Measurements from ENCODE around the gene PCNX1.
"Not testable (repeated sequence)": the region's sequence is repeated elsewhere in the genome, so short reads cannot be mapped to it uniquely, and the experiment has no call there.

PCNX1 gene

DNA sequence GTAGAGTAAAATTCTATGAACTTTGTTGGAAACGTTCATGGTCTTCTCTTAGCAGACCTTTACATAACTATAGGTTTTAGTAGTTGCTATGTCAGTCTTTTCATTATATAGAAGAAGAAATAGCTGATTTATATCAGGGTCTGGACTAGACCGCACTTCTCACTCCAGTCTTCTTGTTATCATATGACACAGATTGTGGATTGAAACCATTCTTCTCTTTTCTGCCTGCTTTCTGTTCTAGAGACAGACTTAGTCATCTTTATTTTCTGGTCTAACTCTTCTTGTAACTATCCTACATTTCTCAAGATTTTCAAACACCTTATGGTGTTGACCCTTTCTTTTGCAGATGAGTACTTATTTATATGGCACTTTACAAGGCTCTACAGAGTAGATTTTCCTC is 55.7 kb downstream of the PCNX1 start:
- no peak for DNase-seq (ENCODE audit: low spot score)

DNA sequence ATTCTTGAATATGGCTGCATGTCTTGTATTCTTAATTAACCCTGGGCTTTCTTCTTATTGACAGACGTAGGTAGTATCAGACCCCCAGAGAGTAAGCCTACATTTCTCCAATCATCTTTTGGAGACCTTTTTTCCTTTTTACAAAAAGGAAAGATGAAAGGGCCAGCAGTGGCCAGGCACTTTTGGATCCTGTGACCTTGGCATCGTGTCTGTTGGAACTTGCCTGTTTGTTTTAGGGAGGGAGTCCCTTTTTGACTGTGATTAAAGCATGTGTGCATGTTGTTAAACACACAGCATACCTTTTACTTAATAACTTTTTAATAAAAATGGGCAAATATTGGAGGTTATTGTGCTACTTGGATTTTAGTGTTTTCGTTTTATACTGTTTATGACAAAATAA is 57.2 kb downstream of the PCNX1 start:
- DNase-seq (ENCODE audit: low spot score), result no peak

DNA sequence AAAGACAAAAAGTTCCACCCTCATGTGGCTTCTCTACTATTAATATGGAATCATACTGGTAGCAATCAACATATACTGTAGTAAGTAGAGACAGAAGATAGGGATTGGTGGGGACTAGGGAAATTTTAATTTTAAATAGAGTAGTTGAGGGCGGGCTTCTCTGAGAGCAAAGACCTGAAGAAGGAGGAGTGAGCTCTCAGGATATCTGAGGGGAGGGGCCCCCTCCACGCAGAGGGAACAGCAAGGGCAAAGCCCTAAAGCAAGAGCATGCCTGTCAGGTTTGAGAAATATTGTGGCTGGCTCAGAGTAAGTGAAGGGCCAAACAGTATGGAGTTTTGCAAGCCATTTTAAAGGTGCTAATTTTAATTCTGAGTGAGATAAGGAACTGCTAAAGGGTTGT is 64.3 kb downstream of the PCNX1 start:
- DNase-seq (ENCODE audit: low spot score), result no peak

DNA sequence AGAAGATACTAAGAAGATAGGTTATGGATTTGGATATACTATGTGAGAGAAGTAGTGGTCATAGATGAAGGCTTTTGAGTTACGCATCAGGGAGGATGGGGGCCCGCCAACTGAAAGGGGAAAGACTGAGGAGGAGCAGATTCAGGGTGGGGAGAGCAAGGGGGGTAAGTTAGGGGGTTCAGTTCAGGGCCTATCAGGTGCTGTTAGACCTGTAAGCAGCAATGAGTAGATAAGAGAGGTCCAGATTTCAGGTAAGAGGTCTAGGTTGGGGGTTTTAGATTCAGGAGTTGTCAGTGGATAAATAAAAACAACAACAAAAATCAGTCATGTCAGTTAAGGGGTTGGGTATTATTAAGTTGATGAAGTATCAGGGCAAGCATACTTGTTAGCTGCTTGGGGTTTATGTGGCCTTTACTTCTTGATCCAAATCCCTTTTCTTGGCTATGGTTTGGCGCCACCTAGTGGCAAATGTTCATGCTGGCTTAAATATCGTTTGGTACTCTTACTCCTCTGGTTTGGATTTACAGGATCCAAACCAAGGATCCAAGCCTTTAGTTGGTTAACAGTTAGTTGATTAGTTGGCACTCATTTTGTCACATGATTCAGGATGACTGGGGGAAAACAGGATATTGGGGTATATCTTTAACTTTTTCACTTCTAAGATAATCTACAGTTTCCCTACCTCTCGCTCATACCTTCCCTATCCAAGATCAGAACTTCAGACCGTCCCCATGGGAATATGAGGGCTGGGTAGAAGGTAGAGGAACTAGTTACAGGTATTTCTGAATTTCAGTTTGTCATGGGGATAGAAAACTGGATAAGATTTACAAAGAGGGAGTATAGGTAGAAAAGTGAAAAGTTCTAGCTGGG is 65.1 kb downstream of the PCNX1 start:
- DNase-seq (ENCODE audit: low spot score), result peak; percentile 78

DNA sequence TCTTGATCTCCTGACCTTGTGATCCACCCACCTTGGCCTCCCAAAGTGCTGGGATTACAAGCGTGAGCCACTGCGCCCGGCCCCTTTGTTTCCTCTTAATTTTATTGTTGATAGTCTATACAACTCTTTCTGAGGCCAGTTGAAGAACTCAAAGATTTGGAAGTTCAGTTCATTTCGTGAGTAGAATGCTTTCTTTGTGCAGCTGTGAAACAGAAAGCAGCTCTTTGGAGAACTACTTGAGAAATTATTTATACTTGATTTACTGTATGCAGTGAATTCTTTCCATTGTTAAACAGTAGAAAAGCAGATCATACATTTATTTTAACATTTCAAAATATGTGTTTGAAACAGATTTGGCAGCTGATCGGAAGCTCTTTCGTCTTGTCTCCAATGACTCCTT is 69.3 kb downstream of the PCNX1 start:
- no peak for DNase-seq (ENCODE audit: low spot score)

DNA sequence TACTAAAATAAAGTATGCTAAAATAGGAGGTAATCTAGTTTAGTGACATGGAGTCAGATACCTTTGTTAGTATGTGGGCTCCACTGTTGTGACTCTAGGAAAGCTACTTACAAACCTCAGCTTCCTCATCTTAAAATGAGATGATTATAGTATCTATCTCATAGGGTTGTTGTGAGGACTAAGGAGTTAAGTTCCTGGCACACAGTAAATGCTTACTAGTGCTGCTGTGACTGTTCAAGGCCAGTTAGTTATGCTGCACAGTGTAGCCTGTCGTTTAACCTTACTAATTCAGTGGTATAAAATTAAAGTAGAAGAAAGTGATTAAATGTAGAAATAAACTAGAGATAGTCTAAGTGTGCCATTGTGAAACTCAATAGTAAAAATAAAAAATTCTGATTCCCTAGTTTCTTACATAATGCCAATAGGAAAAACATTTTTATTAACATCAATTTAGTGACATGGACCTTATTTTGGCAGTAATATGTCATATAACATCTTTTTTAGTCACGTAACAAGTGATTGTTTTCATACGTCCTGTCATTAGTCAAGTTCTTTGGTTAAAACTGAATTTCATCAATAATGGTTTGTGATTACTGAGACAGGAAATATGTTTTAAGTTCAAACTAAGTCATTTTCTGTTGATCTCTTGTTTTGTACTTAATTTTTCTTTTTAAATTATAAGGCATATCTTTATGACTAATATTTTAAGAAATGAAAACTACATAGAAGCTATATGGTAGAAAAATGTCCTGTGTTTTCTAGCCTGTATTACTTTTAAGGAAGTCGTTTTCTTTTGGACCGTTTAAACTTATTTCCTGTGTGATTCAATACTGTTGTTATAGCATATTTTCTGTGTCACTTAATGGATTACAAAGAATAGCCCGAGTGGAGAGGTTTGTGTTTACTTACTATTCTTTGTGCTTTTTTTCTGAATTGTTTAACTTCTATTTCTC is 74.0 kb downstream of the PCNX1 start:
- peak; percentile 54 for DNase-seq (ENCODE audit: low spot score)

DNA sequence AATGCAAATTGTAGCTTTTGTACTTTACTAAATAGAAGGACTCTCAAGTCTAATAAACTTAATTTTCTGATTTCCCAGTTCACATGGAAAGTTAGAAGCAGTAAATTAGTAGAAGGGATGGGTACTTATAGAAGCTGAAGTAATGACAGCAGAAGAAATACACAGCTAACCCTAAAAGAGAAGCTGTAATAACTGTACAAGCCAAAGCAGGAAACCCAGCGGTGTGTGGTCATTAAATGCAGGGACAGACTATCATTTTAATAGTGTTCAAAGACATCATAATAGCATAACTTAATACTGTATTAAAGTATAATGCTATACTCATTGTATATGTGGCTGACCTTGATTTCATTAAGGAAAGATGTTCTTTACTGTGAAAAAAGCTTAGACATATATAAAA is 74.9 kb downstream of the PCNX1 start:
- DNase-seq (ENCODE audit: low spot score), result peak; percentile 5

DNA sequence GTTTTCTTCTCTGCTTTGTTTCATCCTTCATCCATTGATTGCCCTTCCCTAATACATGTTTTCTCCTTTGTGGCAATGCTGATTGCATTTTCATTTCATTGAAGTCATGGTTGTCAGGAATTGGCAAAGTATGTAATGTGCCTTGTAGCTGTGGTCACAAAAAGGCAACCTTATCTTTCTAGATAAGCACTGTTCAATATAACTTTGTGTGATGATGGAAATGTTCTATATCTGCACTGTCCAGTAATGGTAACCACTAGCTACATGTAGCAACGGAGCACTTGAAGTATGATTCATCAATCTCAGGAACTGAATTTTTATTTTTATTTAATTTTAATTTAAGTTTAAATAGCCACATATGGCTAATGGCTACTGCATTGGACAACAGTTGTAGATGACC is 79.8 kb downstream of the PCNX1 start:
- DNase-seq (ENCODE audit: low spot score), result no peak

DNA sequence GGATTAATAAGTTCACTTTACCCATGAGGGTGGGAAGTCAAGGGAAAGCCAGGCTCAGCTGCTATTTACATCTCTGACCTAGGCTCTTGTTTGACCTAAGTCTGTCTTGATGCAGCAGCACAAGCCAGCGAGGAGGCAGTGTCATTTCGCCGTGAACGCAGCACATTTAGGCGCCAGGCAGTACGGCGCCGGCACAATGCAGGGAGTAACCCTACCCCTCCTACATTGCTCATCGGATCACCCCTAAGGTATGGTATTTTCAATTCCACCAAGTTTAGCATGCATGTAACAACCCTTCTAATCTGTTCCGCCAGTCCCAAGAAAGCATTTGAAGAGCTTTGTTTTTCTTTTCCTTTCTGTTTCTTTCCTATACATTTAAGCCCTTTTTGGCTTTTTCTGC is 81.2 kb downstream of the PCNX1 start:
- no peak for DNase-seq (ENCODE audit: low spot score)

DNA sequence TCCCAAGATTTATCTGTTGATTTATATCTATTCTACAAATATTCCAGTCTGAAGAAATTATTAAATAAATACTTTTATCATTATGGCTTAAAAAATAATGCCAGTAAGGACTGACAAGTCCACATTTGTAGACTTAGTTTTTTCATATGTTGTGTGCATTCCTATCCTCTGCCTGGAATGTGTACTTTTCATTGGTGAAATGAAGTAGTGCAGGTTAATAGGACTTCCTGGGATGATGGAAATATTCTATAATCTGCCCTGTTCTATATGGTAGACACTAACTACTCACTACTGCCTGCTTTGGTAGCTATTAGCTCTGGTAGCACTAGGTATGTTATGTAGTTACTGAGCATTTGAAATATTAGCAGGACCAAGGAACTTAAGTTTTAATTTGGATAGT is 86.7 kb downstream of the PCNX1 start:
- no peak for DNase-seq (ENCODE audit: low spot score)

DNA sequence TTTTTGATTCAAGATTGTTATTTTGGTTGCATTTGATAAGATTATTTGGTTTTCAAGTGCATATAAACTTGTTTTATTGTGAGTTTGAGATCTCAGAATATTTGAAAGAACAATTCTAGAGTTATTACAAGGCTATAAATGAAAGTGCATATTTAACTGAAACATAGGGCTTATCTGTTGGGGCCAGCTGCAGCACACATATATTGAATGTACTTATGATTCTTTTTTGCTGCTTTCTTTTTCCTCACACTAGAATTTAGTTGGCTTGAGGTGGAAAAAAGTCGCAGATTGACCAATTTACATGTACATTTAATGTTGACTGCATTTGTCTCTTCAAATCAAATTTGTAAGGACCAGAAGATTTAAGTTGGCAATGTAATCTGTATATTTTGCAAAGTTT is 88.0 kb downstream of the PCNX1 start:
- DNase-seq (ENCODE audit: low spot score), result no peak

DNA sequence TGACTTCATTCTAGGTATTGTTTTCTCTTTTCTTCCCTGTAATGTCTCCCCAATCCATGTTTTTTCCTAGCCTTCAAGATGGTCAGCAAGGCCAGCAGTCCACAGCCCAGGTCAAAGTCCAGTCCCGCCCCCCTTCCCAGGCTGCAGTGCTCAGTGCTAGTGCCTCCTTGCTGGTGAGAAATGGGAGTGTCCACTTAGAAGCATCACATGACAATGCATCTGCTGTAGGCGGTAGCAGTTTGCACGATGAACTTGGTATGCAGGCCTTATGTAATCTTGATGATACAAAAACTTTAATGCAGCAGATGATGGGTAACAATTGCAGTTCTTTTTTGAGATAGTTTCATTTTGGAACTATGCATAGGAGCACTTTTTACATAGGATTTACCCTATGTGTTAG is 88.4 kb downstream of the PCNX1 start:
- DNase-seq (ENCODE audit: low spot score), result no peak

DNA sequence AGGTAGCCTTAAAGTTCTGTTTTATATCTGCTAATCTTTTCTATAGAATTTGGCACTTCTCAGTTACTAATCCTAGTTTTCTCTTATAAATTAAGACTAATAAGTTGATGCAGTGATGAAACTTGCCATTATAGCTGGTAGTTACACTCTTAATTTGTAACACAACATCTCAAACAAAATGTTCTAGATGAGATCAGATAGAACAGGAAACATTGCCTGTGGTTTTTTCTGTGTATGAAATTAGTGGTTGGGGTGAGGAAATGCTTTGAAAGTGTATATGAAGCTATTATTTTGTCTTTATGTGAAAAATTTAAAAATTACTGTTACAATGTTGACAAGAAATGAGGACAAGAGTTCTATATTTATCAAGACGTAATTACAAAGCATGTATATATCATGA is 91.9 kb downstream of the PCNX1 start:
- DNase-seq (ENCODE audit: low spot score), result no peak

DNA sequence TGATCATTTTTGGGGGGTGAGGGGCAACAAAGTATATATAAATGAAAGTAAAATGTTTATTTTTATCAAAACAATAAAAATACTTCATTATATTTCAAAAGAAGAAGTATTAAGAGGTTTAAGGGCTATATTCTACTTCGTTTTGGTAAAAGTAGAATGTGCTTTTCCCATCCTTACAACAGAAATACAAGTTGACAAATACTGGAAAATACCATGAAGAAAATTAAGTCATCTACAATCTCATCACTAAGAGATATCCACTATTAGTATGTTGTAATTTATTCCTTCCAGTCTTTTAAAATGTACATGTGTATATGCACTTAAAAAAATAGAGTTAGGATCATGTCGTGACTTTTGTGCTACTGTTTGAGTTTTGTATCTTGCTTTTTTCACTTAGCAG is 92.8 kb downstream of the PCNX1 start:
- no peak for DNase-seq (ENCODE audit: low spot score)

DNA sequence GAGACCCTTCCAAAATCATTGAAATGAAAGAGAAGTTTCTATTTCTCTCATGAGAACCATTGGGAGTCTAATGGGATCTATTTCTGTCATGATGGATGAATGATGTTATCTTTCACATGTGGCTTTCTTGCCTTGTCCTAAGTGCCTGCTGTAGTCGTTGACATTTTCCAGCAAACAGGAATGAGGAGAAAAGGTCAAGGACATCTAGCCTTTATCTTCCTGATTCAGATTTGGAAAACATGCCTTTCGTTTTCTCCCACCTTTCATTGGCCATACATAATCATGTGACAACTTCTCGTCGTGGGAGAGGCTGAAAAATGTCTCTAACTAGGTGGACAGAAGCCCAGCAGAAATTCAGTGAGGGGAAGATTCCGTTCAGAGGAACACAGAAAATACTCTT is 94.5 kb downstream of the PCNX1 start:
- no peak for DNase-seq (ENCODE audit: low spot score)

DNA sequence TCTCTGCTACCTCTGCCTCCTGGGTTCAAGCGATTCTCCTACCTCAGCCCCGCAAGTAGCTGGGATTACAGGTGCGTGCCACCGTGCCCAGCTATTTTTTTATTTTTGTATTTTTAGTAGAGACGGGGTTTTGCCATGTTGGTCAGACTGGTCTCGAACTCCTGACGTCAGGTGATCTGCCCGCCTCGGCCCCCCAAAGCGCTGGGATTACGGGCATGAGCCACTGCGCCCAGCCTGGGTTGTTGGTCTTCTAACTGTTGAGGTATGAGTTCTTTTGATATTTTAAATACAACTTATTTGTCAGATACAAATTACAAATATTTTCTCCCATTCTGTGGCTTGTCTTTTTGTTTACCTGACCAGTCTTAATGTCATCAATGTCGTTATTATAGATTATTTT is 95.9 kb downstream of the PCNX1 start:
- no peak for DNase-seq (ENCODE audit: low spot score)

DNA sequence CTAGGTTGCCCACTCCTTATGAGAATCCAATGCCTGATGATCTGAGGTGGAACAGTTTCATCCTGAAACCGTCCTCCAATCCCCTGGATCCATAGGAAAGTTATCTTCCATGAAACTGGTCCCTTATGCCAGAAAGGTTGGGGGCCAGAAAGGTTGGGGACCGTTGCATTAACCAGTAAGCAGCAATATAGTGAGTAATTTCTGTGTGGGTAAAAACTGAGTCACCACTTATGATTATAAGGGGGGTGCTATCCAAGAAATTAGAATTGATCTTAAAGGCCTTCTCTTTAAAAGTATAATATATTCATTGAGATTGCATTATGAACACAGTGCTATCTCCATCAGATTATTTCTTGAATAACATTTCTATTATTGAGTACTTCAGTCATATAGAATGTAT is 97.2 kb downstream of the PCNX1 start:
- DNase-seq (ENCODE audit: low spot score), result no peak

DNA sequence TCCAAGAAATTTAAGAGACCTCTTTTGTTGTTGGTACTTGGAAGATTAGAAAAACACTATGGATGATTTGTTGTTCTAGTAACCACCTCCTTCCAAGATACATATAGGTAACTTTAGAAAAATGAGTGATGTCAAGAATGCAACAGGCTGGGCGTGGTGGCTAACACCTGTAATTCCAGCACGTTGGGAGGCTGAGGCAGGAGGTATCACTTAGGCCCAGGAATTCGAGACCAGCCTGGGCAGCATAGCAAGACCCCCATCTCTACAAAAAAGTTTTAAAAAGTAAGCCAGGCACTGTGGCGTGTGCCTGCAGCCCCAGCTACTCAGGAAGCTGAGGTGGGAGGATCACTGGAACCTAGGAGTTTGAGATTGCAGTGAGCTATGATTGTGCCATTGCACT is 97.8 kb downstream of the PCNX1 start:
- DNase-seq (ENCODE audit: low spot score), result no peak

DNA sequence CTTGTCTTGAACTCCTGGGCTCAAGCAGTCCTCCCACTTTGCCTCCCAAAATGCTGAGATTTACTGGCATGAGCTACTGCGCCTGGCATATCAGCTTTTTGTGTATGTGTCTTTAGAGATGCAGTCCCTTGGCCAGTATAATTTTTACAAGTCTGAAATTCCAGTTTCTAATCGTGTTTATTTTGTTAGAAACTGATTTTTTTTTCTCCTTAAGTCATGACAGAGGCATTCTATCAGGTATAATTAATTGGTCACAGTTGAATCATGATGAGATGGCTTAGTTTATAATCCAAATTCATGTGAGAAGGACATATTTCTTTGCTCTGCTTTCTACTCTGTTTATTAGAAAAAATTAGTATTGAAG is 98.9 kb downstream of the PCNX1 start:
- no peak for DNase-seq (ENCODE audit: low spot score)

DNA sequence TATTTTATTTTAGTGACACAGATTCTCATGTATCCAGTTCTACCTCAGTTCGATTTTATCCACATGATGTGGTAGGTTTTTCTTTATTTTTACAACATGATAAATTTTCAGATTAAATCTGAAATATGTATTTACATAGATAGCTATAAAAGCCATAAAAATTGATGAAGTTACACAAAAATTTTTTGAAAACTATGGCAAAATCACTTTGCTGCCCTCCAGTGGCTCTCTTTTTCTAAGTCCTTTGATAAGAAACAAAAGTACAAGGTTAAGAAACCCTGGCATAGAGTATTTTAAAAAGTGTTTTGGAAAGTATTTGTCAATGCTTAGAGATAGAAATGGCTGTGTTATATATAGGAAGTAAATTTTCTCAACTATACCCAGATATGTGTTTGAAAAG is 104.2 kb downstream of the PCNX1 start:
- no peak for DNase-seq (ENCODE audit: low spot score)

DNA sequence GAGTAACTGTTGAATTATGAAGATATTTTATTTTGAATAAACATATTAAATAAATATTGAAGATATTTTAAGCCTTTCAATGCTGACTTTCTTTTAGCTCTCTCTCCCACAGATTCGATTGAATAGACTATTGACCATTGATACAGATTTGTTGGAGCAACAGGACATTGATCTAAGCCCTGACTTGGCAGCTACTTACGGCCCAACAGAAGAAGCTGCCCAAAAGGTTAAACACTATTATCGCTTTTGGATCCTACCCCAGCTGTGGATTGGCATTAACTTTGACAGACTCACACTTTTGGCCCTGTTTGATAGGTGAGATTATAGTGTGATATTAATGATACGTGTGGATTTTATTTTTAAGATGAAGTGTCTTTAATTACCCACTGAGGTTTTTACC is 105.6 kb downstream of the PCNX1 start:
- no peak for DNase-seq (ENCODE audit: low spot score)

DNA sequence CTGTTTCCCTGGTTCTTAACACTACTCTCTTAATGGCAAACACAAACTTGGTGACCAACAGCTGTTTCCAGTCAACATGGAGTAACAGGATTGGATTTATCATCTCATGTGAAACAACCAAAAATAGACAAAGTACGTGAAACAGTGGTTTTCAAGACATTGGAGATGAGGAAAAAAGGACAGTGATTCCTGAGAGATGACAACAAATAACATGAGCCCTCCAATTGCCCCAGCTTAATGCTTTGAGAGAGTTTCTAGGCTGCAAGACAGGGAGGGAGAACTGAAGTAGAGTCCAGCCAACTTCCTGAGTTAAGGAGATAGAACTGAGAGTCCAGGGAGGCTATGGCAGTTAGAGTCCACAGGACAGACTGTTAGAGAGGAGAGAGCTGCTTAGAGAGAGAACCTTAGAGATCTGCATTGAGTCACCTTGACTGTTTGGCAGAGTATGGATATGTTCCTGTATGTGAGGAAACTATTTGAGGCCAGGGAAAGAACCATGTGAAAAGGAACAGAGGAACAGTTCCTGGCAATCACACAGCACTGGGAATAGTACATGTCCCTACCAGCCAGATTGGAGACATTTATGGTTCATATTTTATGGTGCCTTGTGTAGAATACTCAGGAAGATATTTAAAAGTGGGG is 106.4 kb downstream of the PCNX1 start:
- no peak for DNase-seq (ENCODE audit: low spot score)

DNA sequence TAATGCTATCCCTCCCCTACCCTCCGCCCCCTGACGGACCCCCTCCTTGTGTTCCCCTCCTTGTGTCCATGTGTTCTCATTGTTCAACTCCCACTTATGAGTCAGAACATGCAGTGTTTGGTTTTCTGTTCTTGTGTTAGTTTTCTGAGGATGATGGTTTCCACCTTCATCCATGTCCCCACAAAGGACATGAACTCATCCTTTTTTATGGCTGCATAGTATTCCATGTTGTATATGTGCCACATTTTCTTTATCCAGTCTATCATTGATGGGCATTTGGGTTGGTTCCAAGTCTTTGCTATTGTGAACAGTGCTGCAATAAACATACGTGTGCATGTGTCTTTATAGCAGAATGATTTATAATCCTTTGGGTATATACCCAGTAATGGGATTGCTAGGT is 112.7 kb downstream of the PCNX1 start:
- not testable (repeated sequence) for DNase-seq (ENCODE audit: low spot score)
